Esophagus muscularis mucosa (tissue), 4 donors: ENCODE data around the gene GPR21.

Source experiments
- EP300 ChIP-seq: sonication (generic); formaldehyde crosslinking; IDR thresholded peaks from one replicate; pipeline ENCODE4 v1.6.1; 2017; ENCODE audit warnings: antibody characterized with exemption
- POLR2A ChIP-seq: fragments of 450-650 bp; IDR thresholded peaks from one replicate; pipeline ENCODE4 v1.6.1; 2017; ENCODE audit warnings: antibody characterized with exemption, moderate library complexity, mild to moderate bottlenecking, low read depth
- TF ChIP-seq, protein P1 (sequence below), 3 experiments: fragments of 200-600 bp in 2 of 3; fragments of 450-650 bp in 1 of 3; sonication (generic) in 2 of 3; IDR thresholded peaks; one replicate each; pipeline ENCODE4 v1.5.1; 2017 to 2019; ENCODE audit warnings: antibody characterized with exemption in 3 of 3, mild to moderate bottlenecking in 2 of 3, moderate library complexity in 1 of 3

DNA sequence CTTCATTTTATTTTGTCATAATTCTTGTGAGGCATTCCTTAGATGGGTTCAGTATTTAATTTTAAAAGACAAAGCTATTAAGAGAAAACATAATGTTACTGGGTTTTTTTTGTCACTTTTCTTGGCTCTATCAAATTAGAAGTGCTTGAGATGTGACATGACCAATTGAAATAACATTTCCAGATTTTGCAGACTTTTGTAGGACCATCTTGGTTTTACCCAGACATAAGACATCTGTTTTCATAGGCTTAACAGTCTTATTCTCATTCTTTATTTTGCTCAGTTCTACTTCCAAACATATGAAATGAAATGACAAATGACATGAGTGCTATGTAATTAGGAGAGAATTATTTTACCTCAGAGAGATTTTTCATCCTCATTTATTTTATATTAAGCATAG, 19.6 kb downstream of the GPR21 start:
- TF ChIP-seq, protein P1, sequence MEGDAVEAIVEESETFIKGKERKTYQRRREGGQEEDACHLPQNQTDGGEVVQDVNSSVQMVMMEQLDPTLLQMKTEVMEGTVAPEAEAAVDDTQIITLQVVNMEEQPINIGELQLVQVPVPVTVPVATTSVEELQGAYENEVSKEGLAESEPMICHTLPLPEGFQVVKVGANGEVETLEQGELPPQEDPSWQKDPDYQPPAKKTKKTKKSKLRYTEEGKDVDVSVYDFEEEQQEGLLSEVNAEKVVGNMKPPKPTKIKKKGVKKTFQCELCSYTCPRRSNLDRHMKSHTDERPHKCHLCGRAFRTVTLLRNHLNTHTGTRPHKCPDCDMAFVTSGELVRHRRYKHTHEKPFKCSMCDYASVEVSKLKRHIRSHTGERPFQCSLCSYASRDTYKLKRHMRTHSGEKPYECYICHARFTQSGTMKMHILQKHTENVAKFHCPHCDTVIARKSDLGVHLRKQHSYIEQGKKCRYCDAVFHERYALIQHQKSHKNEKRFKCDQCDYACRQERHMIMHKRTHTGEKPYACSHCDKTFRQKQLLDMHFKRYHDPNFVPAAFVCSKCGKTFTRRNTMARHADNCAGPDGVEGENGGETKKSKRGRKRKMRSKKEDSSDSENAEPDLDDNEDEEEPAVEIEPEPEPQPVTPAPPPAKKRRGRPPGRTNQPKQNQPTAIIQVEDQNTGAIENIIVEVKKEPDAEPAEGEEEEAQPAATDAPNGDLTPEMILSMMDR (IDR thresholded peaks at IDR 0.05): no peak
- TF ChIP-seq POLR2A (no peak), EP300 (no peak)
